GM23248 (cell line): ENCODE measurements around the gene SLC13A3.

Source experiments
- EZH2 ChIP-seq: fragments of 200-600 bp; sonication (generic); IDR thresholded peaks from 2 replicates; pipeline ENCODE4 v1.6.1; 2018; ENCODE audit warnings: antibody characterized with exemption, mild to moderate bottlenecking; ENCODE audit not compliant: insufficient read depth, poor library complexity, severe bottlenecking
- EZH2phosphoT487 ChIP-seq: fragments of 200-600 bp; sonication (generic); IDR thresholded peaks from 2 replicates; pipeline ENCODE4 v1.6.1; 2018; ENCODE audit warnings: antibody characterized with exemption, moderate library complexity, mild to moderate bottlenecking, low read depth; ENCODE audit not compliant: insufficient read depth

- TF ChIP-seq EZH2phosphoT487 = no peak
- no peak for TF ChIP-seq EZH2
Measured at GRCh38 chr20:46625875-46626373, 25.3 kb downstream of the SLC13A3 start.
